ENCODE results near the gene NOP58. TPM values are rescaled to one million over a fixed set of nuclear protein-coding genes. Genes with fewer than 3 reads are reported as not detected.

Gene NOP58
- total and polyA plus RNA-seq, 2 donors (not counting 1 experiment from before 2014, with no cell fraction given): 58.2 to 138 TPM

DNA sequence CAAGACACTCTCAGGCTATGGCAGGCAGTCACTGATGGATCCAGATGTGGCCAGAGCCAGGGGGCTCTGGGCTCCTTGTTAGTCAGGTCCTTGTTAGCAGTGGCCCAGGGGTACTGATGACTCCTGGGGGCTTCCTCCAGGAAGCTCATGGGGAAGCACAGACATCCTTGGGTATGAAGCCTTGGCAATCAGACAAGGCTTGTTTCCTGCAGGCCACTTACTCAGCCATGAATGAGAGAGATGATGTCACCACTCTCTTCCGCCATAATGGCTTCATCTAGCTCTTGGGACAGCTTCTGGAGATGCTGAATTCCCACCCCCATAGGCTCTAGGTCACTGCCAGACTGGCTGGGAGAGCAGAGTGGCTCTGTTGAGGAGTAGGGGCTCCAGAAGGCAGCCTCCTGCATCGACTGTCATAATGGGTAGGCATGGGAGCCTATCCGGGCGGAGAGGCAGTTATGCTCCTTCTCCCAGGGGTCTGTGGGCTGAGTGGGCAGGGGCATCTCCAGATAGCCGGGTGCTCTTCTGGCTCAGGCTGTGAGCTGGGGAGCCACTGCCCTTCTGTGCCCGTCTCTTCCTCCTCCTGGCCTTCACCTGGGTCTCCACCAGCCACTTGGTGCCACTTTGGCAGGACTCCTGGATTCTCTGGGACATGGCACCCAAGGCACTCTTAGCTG lies 70.4 kb downstream of the NOP58 start:
- 94% methylated on average over 5 of the region's 6 CpGs for WGBS (ENCODE audit: insufficient coverage)
- TF ChIP-seq EZH2 (IDR thresholded peaks at IDR 0.05; ENCODE audit: borderline replicate concordance, insufficient read depth, low read depth, low read length, poor library complexity, severe bottlenecking): no peak
- TF ChIP-seq CTCF (IDR thresholded peaks at IDR 0.05): no peak
- intact Hi-C loops (cut with micrococcal nuclease): no loop called here
- H3K4me1 ChIP-seq (ENCODE audit: control insufficient read depth in 2 of 2, insufficient read depth in 2 of 2, low read length in 2 of 2): no peaks in the 10 kb centered on the region
- no peak for DNase-seq
- ChIA-PET CTCF (no interaction called here), POLR2A (no interaction called here)
- no peaks in the 10 kb centered on the region for H3K9me3 ChIP-seq (ENCODE audit: control extremely low read depth in 1 of 3, control insufficient read depth in 2 of 3, insufficient read depth in 1 of 3, low read length in 2 of 3)
- no peak overlapping the region for H3K27ac ChIP-seq (ENCODE audit: low read length in 2 of 2)
- H2AFZ ChIP-seq (ENCODE audit: insufficient read depth, low read depth, low read length, poor library complexity, severe bottlenecking): no peak overlapping the region
- no peaks in the 10 kb centered on the region for H3K9me3 Mint-ChIP-seq (ENCODE audit: insufficient read depth)
- no peaks in the 10 kb centered on the region for H3K4me1 Mint-ChIP-seq
- H3K27ac Mint-ChIP-seq: no peak overlapping the region
- no peak overlapping the region for H3K9ac ChIP-seq (ENCODE audit: low read length)
- no peaks in the 10 kb centered on the region for H4K20me1 ChIP-seq (ENCODE audit: control insufficient read depth, insufficient read depth, low read length, poor library complexity, severe bottlenecking)
- no peak overlapping the region for H3K4me3 Mint-ChIP-seq
- no peak overlapping the region for H3K4me2 ChIP-seq (replicated peaks; ENCODE audit: low read depth, low read length, poor library complexity, severe bottlenecking)
- no peaks in the 10 kb centered on the region for H3K36me3 ChIP-seq (replicated peaks in 1 of 2; ENCODE audit: control extremely low read depth in 1 of 2, control insufficient read depth in 1 of 2, extremely low read depth in 1 of 2, insufficient read depth in 2 of 2, low read length in 1 of 2)
- no peak overlapping the region for H3K4me3 ChIP-seq (ENCODE audit: control extremely low read depth in 1 of 5, extremely low read depth in 1 of 5, insufficient read depth in 1 of 5, low read depth in 2 of 5, low read length in 4 of 5)
- no peaks in the 10 kb centered on the region for H3K27me3 ChIP-seq (replicated peaks in 1 of 4; ENCODE audit: control extremely low read depth in 1 of 4, control insufficient read depth in 3 of 4, insufficient read depth in 4 of 4, low read length in 3 of 4)
- no peak for ATAC-seq (ENCODE audit: low read depth)
- H3K27me3 Mint-ChIP-seq: no peaks in the 10 kb centered on the region
- no peaks in the 10 kb centered on the region for H3K79me2 ChIP-seq (ENCODE audit: control insufficient read depth, insufficient read depth, low read length)

DNA sequence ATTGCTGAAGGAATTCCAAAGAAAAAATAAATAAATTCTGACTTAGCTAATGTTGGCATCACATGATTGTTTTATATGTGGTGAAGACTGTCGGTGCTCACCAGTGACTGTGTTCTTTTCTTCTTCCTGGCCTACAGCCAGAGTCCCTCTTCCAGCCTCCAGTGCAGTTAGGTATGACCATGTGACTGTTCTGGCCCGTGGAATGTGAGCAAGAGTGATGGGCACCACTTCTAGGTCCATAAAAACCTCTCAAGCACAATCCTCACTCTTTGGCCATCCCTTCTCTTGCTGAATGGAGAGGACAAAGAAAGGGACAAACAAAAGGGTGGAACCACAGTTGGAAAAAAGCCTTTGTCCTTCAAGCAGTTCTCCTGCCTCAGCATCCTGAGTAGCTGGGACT lies 71.6 kb downstream of the NOP58 start:
- no CpG with 5 or more reads among the region's 2 CpGs for WGBS (ENCODE audit: insufficient coverage)
- no peak overlapping the region for H3K27ac Mint-ChIP-seq
- H2AFZ ChIP-seq (ENCODE audit: insufficient read depth, low read depth, low read length, poor library complexity, severe bottlenecking): no peak overlapping the region
- H3K9me3 Mint-ChIP-seq (ENCODE audit: insufficient read depth): no peaks in the 10 kb centered on the region
- POLR2A ChIA-PET: no interaction called here
- H3K4me3 ChIP-seq (ENCODE audit: control extremely low read depth in 1 of 5, extremely low read depth in 1 of 5, insufficient read depth in 1 of 5, low read depth in 2 of 5, low read length in 4 of 5): no peak overlapping the region
- TF ChIP-seq CTCF (IDR thresholded peaks at IDR 0.05) (no peak), EZH2 (IDR thresholded peaks at IDR 0.05; ENCODE audit: borderline replicate concordance, insufficient read depth, low read depth, low read length, poor library complexity, severe bottlenecking) (no peak)
- DNase-seq (no peak), ATAC-seq (ENCODE audit: low read depth) (no peak)
- no peak overlapping the region for H3K27ac ChIP-seq (ENCODE audit: low read length in 2 of 2)
- H3K4me1 ChIP-seq (ENCODE audit: control insufficient read depth in 2 of 2, insufficient read depth in 2 of 2, low read length in 2 of 2): no peaks in the 10 kb centered on the region
- intact Hi-C loops (cut with micrococcal nuclease): no loop called here
- H3K9ac ChIP-seq (ENCODE audit: low read length): no peak overlapping the region
- CTCF ChIA-PET: no interaction called here
- no peak overlapping the region for H3K4me3 Mint-ChIP-seq
- H3K27me3 Mint-ChIP-seq: no peaks in the 10 kb centered on the region
- H3K79me2 ChIP-seq (ENCODE audit: control insufficient read depth, insufficient read depth, low read length): no peaks in the 10 kb centered on the region
- H3K4me1 Mint-ChIP-seq: no peaks in the 10 kb centered on the region
- H3K4me2 ChIP-seq (replicated peaks; ENCODE audit: low read depth, low read length, poor library complexity, severe bottlenecking): no peak overlapping the region
- H3K36me3 ChIP-seq (replicated peaks in 1 of 2; ENCODE audit: control extremely low read depth in 1 of 2, control insufficient read depth in 1 of 2, extremely low read depth in 1 of 2, insufficient read depth in 2 of 2, low read length in 1 of 2): no peaks in the 10 kb centered on the region
- H4K20me1 ChIP-seq (ENCODE audit: control insufficient read depth, insufficient read depth, low read length, poor library complexity, severe bottlenecking): no peaks in the 10 kb centered on the region
- no peaks in the 10 kb centered on the region for H3K9me3 ChIP-seq (ENCODE audit: control extremely low read depth in 1 of 3, control insufficient read depth in 2 of 3, insufficient read depth in 1 of 3, low read length in 2 of 3)
- no peaks in the 10 kb centered on the region for H3K27me3 ChIP-seq (replicated peaks in 1 of 4; ENCODE audit: control extremely low read depth in 1 of 4, control insufficient read depth in 3 of 4, insufficient read depth in 4 of 4, low read length in 3 of 4)

Measured in B cell (primary cell).